HEK293T (cell line): Measurements from ENCODE around the gene HHIPL1.

ENCODE experiments used
- BHLHE40 ChIP-seq: fragments of 450-650 bp; IDR thresholded peaks from 2 replicates; pipeline ENCODE4 v1.6.1; 2016; ENCODE audit warnings: mild to moderate bottlenecking, moderate library complexity, borderline replicate concordance
- ELF4 ChIP-seq: fragments of 450-650 bp; IDR thresholded peaks from 2 replicates; pipeline ENCODE4 v1.6.1; 2017; ENCODE audit warnings: antibody characterized with exemption
- FOXA1 ChIP-seq: fragments of 450-650 bp; IDR thresholded peaks from 2 replicates; pipeline ENCODE4 v1.6.1; 2016; ENCODE audit warnings: mild to moderate bottlenecking
- FOXK2 ChIP-seq: fragments of 450-650 bp; IDR thresholded peaks from 2 replicates; pipeline ENCODE4 v1.6.1; 2016; ENCODE audit warnings: mild to moderate bottlenecking
- FOXM1 ChIP-seq: fragments of 450-650 bp; IDR thresholded peaks from 2 replicates; pipeline ENCODE4 v1.6.1; 2017; ENCODE audit warnings: mild to moderate bottlenecking, borderline replicate concordance
- HDGF ChIP-seq: fragments of 450-650 bp; IDR thresholded peaks from 2 replicates; pipeline ENCODE4 v1.6.1; 2017; ENCODE audit warnings: antibody characterized with exemption, borderline replicate concordance
- L3MBTL2 ChIP-seq: fragments of 450-650 bp; conservative IDR thresholded peaks from 2 replicates; pipeline ENCODE4 v1.6.1; 2016; ENCODE audit warnings: mild to moderate bottlenecking
- NFRKB ChIP-seq: fragments of 450-650 bp; IDR thresholded peaks from 2 replicates; pipeline ENCODE4 v1.6.1; 2016; ENCODE audit warnings: mild to moderate bottlenecking, moderate library complexity
- SP1 ChIP-seq: fragments of 450-650 bp; IDR thresholded peaks from 2 replicates; pipeline ENCODE4 v1.6.1; 2017
- SUZ12 ChIP-seq: fragments of 450-650 bp; IDR thresholded peaks from 2 replicates; pipeline ENCODE4 v1.6.1; 2016; ENCODE audit warnings: mild to moderate bottlenecking
- TARDBP ChIP-seq: fragments of 450-650 bp; IDR thresholded peaks from 2 replicates; pipeline ENCODE4 v1.6.1; 2016
- ZNF384 ChIP-seq: fragments of 450-650 bp; IDR thresholded peaks from 2 replicates; pipeline ENCODE4 v1.6.1; 2016
- TF ChIP-seq, protein P1 (sequence below): fragments of 450-650 bp; IDR thresholded peaks from 2 replicates; pipeline ENCODE4 v1.6.1; 2016

DNA sequence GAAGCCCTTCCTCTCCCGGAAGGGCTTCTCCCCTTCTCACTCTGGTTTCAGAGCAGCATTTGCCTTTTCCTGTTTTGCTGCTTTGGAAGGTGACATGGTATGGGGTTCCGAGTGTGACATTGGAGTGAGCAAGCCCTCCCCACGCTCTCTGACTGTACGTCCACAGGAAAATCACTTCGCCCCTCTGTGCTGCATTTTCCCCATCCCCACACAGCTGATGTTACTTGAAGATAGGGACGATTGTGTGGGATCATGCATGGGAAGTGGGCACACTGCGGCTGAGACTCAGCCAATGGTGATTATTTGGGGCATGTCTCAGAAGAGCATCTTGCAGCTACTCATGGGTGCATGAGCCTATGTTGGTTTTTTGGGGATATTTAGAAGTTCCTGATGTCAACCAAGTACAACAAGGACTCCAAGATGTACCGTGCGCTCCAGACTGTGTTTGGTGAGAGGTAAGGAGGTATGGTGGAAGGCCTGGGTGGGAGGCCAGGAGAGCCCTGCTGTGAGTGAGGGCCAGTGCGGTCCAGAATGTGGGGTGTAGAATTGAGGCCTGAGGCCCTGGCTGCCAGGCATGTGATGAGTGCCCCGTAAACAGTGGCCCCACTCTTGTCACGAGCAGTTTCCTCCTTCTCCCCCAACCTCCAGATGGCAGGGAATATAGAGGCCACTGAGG is 54.3 kb downstream of the HHIPL1 start:
- TF ChIP-seq, protein P1, sequence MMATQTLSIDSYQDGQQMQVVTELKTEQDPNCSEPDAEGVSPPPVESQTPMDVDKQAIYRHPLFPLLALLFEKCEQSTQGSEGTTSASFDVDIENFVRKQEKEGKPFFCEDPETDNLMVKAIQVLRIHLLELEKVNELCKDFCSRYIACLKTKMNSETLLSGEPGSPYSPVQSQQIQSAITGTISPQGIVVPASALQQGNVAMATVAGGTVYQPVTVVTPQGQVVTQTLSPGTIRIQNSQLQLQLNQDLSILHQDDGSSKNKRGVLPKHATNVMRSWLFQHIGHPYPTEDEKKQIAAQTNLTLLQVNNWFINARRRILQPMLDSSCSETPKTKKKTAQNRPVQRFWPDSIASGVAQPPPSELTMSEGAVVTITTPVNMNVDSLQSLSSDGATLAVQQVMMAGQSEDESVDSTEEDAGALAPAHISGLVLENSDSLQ, result no peak
- TF ChIP-seq ELF4, result no peak
- TF ChIP-seq SP1, result no peak
- no peak for TF ChIP-seq TARDBP
- TF ChIP-seq NFRKB, result no peak
- TF ChIP-seq HDGF, result no peak
- no peak for TF ChIP-seq FOXA1
- no peak for TF ChIP-seq L3MBTL2
- TF ChIP-seq ZNF384, result no peak
- no peak for TF ChIP-seq FOXK2
- TF ChIP-seq BHLHE40, result no peak
- no peak for TF ChIP-seq SUZ12
- TF ChIP-seq FOXM1, result no peak
